HL-60/S4 treated with retinoic acid at 250 ng/mL for 4 days and 3 days (cell line): ENCODE results near the gene CEP295NL.
"Not testable (repeated sequence)": the region's sequence is repeated elsewhere in the genome, so short reads cannot be mapped to it uniquely, and the experiment has no call there.

Experiments
- in situ Hi-C: fragments of 300-500 bp; cut with MboI; formaldehyde crosslinking; loops from 2 replicates; pipeline ENCODE4 v1.7.0; 2022; ENCODE audit warnings: low sequenced_read_pairs

The CEP295NL gene

GRCh38 chr17:78889531-78889930 is 13.5 kb downstream of the CEP295NL start:
- in situ Hi-C loops, result no loop called here

- in situ Hi-C loops, result no loop called here
These were observed 14.0 kb downstream of the CEP295NL start for GRCh38 chr17:78888941-78889518.

GRCh38 chr17:78886954-78887353 is 16.0 kb downstream of the CEP295NL start:
- in situ Hi-C loops, result no loop called here

- in situ Hi-C loops, result no loop called here
These were observed 17.0 kb downstream of the CEP295NL start for GRCh38 chr17:78885956-78886355.

- in situ Hi-C loops, result no loop called here
These were observed 17.9 kb downstream of the CEP295NL start for GRCh38 chr17:78884876-78885667.

- in situ Hi-C loops, result no loop called here
These were observed 18.7 kb downstream of the CEP295NL start for GRCh38 chr17:78884148-78884825.

- in situ Hi-C loops, result no loop called here
These were observed 19.4 kb downstream of the CEP295NL start for GRCh38 chr17:78883533-78884131.

- in situ Hi-C loops, result no loop called here
These were observed 19.9 kb downstream of the CEP295NL start for GRCh38 chr17:78883089-78883532.

- in situ Hi-C loops, result no loop called here
These were observed 20.4 kb downstream of the CEP295NL start for GRCh38 chr17:78882540-78883088.

GRCh38 chr17:78879635-78880186 is 23.3 kb downstream of the CEP295NL start:
- in situ Hi-C loops, result no loop called here

GRCh38 chr17:78878871-78879527 is 24.0 kb downstream of the CEP295NL start:
- in situ Hi-C loops, result no loop called here

GRCh38 chr17:78878261-78878660 is 24.7 kb downstream of the CEP295NL start:
- in situ Hi-C loops, result no loop called here

GRCh38 chr17:78876954-78877517 is 26.0 kb downstream of the CEP295NL start:
- in situ Hi-C loops, result not testable (repeated sequence)

- in situ Hi-C loops, result no loop called here
These were observed 26.9 kb downstream of the CEP295NL start for GRCh38 chr17:78876094-78876597.

GRCh38 chr17:78875363-78876093 is 27.5 kb downstream of the CEP295NL start:
- in situ Hi-C loops, result no loop called here

GRCh38 chr17:78873519-78874340 is 29.3 kb downstream of the CEP295NL start:
- in situ Hi-C loops, result no loop called here

GRCh38 chr17:78872486-78872885 is 30.5 kb downstream of the CEP295NL start:
- in situ Hi-C loops, result no loop called here

GRCh38 chr17:78870621-78871020 is 32.4 kb downstream of the CEP295NL start:
- in situ Hi-C loops, result no loop called here
